Measurements from ENCODE around the gene KCNIP1.

GRCh38 chr5:170619869-170620268 lies 116.0 kb downstream of the KCNIP1 start:
- no peak for TF ChIP-seq CTCF (IDR thresholded peaks at IDR 0.05)
- no peak for TF ChIP-seq POLR2A (IDR thresholded peaks at IDR 0.05)
